ENCODE measurements around the gene DNAH2. TPM values are rescaled to one million over a fixed set of nuclear protein-coding genes. Genes with fewer than 3 reads are reported as not detected.

Gene DNAH2
- total and polyA plus RNA-seq, 2 of the 4 experiments (the other 2 are of a cell fraction): under 0.01 to 0.02 TPM

DNA sequence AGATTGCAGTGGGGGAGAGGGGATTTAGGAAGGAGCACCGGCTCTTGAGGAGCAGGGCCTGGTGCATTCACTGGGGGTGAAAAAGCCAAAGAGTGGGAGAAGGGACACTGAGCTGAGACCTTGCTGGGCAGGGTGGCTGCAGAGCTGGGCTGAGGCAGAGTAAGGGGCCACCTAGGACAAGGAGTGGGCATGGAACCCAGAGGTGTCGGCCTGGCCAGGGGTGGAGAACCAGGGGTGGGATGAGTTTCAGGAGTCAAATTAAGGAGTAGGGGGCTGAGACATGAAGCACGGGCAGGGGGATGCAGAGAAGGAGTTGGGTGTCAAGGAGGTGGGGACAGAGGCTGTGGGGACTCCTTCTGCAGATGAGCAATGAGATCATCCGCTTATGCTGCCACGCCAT, 20.1 kb downstream of the DNAH2 start:
- H3K14ac ChIP-seq (replicated peaks; ENCODE audit: low read depth, low read length): no peak overlapping the region
- H2AK9ac ChIP-seq (replicated peaks; ENCODE audit: low read depth, low read length, poor library complexity): no peak overlapping the region
- H2BK5ac ChIP-seq (ENCODE audit: low read depth, low read length, poor library complexity, severe bottlenecking): no peak overlapping the region
- in situ Hi-C loops (cut with MboI; ENCODE audit: low sequenced_read_pairs): loop anchor here (25.0 kb wide), 1 partner anchor 250 kb away; no protein-coding TSS in a partner anchor
- DNase-seq: no peak
- H3K4me1 ChIP-seq (ENCODE audit: control insufficient read depth, insufficient read depth, low read length): no peaks in the 10 kb centered on the region
- H3K4me2 ChIP-seq (ENCODE audit: low read depth, low read length): no peak overlapping the region
- H3K27ac ChIP-seq (ENCODE audit: insufficient read depth, low read length): no peak overlapping the region
- H3K18ac ChIP-seq (ENCODE audit: low read depth, low read length): no peak overlapping the region
- H3K79me1 ChIP-seq (ENCODE audit: low read depth in 1 of 2, low read length in 2 of 2): no peaks in the 10 kb centered on the region
- WGBS, 2 experiments (ENCODE audit: extremely low coverage in 2 of 2, insufficient read length in 1 of 2): 57% methylated on average over 3 of the region's 5 CpGs; no CpG with 5 or more reads in 1 of the 2 experiments
- H3K36me3 ChIP-seq (ENCODE audit: control insufficient read depth, insufficient read depth, low read length): no peaks in the 10 kb centered on the region
- no peaks in the 10 kb centered on the region for H3K9me3 ChIP-seq (ENCODE audit: control insufficient read depth, insufficient read depth, low read length)
- intact Hi-C loops (cut with micrococcal nuclease): no loop called here
- H2AFZ ChIP-seq (replicated peaks; ENCODE audit: low read length, poor library complexity): no peak overlapping the region
- ATAC-seq (ENCODE audit: low read depth): no peak
- BruUV-seq (replicated peaks): no TSS peak
- CTCF ChIA-PET: no interaction called here
- H3K9ac ChIP-seq (ENCODE audit: low read depth, low read length): no peak overlapping the region
- H2AK5ac ChIP-seq (ENCODE audit: low read depth, low read length): no peak overlapping the region
- H3K9me1 ChIP-seq (ENCODE audit: insufficient read depth, low read length): no peaks in the 10 kb centered on the region
- H4K20me1 ChIP-seq (ENCODE audit: insufficient read depth, low read length): no peaks in the 10 kb centered on the region
- TF ChIP-seq, protein P1, sequence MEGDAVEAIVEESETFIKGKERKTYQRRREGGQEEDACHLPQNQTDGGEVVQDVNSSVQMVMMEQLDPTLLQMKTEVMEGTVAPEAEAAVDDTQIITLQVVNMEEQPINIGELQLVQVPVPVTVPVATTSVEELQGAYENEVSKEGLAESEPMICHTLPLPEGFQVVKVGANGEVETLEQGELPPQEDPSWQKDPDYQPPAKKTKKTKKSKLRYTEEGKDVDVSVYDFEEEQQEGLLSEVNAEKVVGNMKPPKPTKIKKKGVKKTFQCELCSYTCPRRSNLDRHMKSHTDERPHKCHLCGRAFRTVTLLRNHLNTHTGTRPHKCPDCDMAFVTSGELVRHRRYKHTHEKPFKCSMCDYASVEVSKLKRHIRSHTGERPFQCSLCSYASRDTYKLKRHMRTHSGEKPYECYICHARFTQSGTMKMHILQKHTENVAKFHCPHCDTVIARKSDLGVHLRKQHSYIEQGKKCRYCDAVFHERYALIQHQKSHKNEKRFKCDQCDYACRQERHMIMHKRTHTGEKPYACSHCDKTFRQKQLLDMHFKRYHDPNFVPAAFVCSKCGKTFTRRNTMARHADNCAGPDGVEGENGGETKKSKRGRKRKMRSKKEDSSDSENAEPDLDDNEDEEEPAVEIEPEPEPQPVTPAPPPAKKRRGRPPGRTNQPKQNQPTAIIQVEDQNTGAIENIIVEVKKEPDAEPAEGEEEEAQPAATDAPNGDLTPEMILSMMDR (conservative IDR thresholded peaks at IDR 0.05; ENCODE audit: low read depth, low read length): no peak
- TF ChIP-seq CEBPB (IDR thresholded peaks at IDR 0.05; ENCODE audit: low read depth, low read length) (no peak), BHLHE40 (IDR thresholded peaks at IDR 0.05; ENCODE audit: low read depth, low read length) (no peak), MAZ (IDR thresholded peaks at IDR 0.05; ENCODE audit: borderline replicate concordance, low read depth, low read length) (no peak), NFE2L2 (IDR thresholded peaks at IDR 0.05; ENCODE audit: low read depth, low read length) (no peak)
- TF ChIP-seq, protein P2, sequence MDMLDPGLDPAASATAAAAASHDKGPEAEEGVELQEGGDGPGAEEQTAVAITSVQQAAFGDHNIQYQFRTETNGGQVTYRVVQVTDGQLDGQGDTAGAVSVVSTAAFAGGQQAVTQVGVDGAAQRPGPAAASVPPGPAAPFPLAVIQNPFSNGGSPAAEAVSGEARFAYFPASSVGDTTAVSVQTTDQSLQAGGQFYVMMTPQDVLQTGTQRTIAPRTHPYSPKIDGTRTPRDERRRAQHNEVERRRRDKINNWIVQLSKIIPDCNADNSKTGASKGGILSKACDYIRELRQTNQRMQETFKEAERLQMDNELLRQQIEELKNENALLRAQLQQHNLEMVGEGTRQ (IDR thresholded peaks at IDR 0.05; ENCODE audit: low read depth, low read length): no peak
- no peak overlapping the region for H3K4ac ChIP-seq (ENCODE audit: low read depth, low read length)
- H3K23ac ChIP-seq (ENCODE audit: low read depth, low read length): no peak overlapping the region; the same call in 1 of the 2 replicates
- H3K56ac ChIP-seq (ENCODE audit: extremely low read depth, insufficient read depth, low read length): no peak overlapping the region
- POLR2A ChIA-PET (ENCODE audit: unreplicated experiment): no interaction called here
- H2BK15ac ChIP-seq (ENCODE audit: low read depth, low read length): no peak overlapping the region
- H2BK120ac ChIP-seq (ENCODE audit: low read depth, low read length): no peak overlapping the region
- no peak overlapping the region for H4K8ac ChIP-seq (ENCODE audit: low read depth in 2 of 2, low read length in 2 of 2)
- H4K91ac ChIP-seq (ENCODE audit: insufficient read depth, low read depth, low read length): no peak overlapping the region
- no peak overlapping the region for H4K5ac ChIP-seq (ENCODE audit: low read depth, low read length)
- dilution Hi-C loops (cut with HindIII; ENCODE audit: low sequenced_read_pairs, unreplicated experiment): no loop called here
- H2BK20ac ChIP-seq (ENCODE audit: low read depth, low read length): no peak overlapping the region
- H3K27me3 ChIP-seq (ENCODE audit: control insufficient read depth, insufficient read depth, low read length): peaks cover 63% of the 10 kb centered on the region
- H3K4me3 ChIP-seq (ENCODE audit: insufficient read depth, low read depth, low read length): no peak overlapping the region
